ENCODE results near the gene NKX1-2.

- TF ChIP-seq CTCF (conservative IDR thresholded peaks at IDR 0.05; ENCODE audit: low read depth, low read length): no peak
- TF ChIP-seq EZH2 (IDR thresholded peaks at IDR 0.05; ENCODE audit: borderline replicate concordance, low read depth, low read length, poor library complexity, severe bottlenecking): no peak
These were observed 9.1 kb upstream of the NKX1-2 start for GRCh38 chr10:124458889-124459288.
